GM12878 (cell line): ENCODE measurements around the gene PPBP. TPM values are rescaled to one million over a fixed set of nuclear protein-coding genes. Genes with fewer than 3 reads are reported as not detected.

Source experiments
- ATF7 ChIP-seq: fragments of 450-650 bp; IDR thresholded peaks from 2 replicates; pipeline ENCODE4 v1.6.1; 2016; ENCODE audit warnings: low read depth, mild to moderate bottlenecking
- CHD1 ChIP-seq: IDR thresholded peaks from 2 replicates; pipeline ENCODE4 v1.6.1; 2012; ENCODE audit warnings: low read depth, low read length, improper control_type of control experiment
- EZH2 ChIP-seq: IDR thresholded peaks from 2 replicates; pipeline ENCODE4 v1.6.1; 2012; ENCODE audit warnings: low read depth, mild to moderate bottlenecking, control low read depth, inconsistent platforms, low read length, borderline replicate concordance; ENCODE audit not compliant: control insufficient read depth
- IRF4 ChIP-seq: IDR thresholded peaks from 2 replicates; pipeline ENCODE4 v1.6.1; 2011; ENCODE audit warnings: low read depth, low read length
- KAT2A ChIP-seq: conservative IDR thresholded peaks from 2 replicates; pipeline ENCODE4 v1.6.1; 2011; ENCODE audit warnings: low read depth, low read length; ENCODE audit not compliant: control insufficient read depth
- MAX ChIP-seq: IDR thresholded peaks from 2 replicates; pipeline ENCODE4 v1.6.1; 2012; ENCODE audit warnings: low read depth, low read length, improper control_type of control experiment
- NBN ChIP-seq: fragments of 450-650 bp; IDR thresholded peaks from 2 replicates; pipeline ENCODE4 v1.6.1; 2016
- NFIC ChIP-seq: IDR thresholded peaks from 2 replicates; pipeline ENCODE4 v1.6.1; 2012; ENCODE audit warnings: low read depth, mild to moderate bottlenecking, inconsistent platforms, low read length, moderate library complexity
- POLR2AphosphoS5 ChIP-seq: IDR thresholded peaks from 2 replicates; pipeline ENCODE4 v1.6.1; 2011; ENCODE audit warnings: mild to moderate bottlenecking, low read length, inconsistent platforms
- SMC3 ChIP-seq: IDR thresholded peaks from 2 replicates; pipeline ENCODE4 v1.6.1; 2011; ENCODE audit warnings: low read length, improper control_type of control experiment, borderline replicate concordance
- SPI1 ChIP-seq: IDR thresholded peaks from 2 replicates; pipeline ENCODE4 v1.6.1; 2011; ENCODE audit warnings: low read depth, mild to moderate bottlenecking, low read length, moderate library complexity, borderline replicate concordance; ENCODE audit not compliant: insufficient read depth
- ZBTB4 ChIP-seq: fragments of 450-650 bp; formaldehyde crosslinking; IDR thresholded peaks from 2 replicates; pipeline ENCODE4 v1.4.0; 2022; ENCODE audit warnings: mild to moderate bottlenecking, moderate library complexity
- ZNF592 ChIP-seq: fragments of 450-650 bp; IDR thresholded peaks from 2 replicates; pipeline ENCODE4 v1.6.1; 2017; ENCODE audit warnings: mild to moderate bottlenecking, moderate library complexity
- polyA plus RNA-seq, 11 experiments: library from polyadenylated mRNA; depleted of rRNA in 4 of 11; unstranded in 6 of 11; stranded (reverse) in 5 of 11; fragments of >200 nt; fragmentation: Nextera tagmentation in 4 of 11; fragmentation: Illumina TruSeq in 1 of 11; extraction: Ambion mirVana in 4 of 11; extraction: Trizol in 1 of 11; gene quantifications; 1 replicate in 1 of 11; 2 replicates in 10 of 11; pipeline versions ENCODE4 v1.2.1 to v1.2.3, GENCODE V29; 2011 to 2016; ENCODE audit warnings: inconsistent platforms in 2 of 11, missing spikeins in 2 of 11, low read depth in 1 of 11
- total RNA-seq, 4 experiments: library from RNA; depleted of rRNA in 3 of 4; stranded (reverse); fragments of >200 nt in 3 of 4; fragmentation: Illumina TruSeq in 1 of 4; extraction: Trizol in 1 of 4; gene quantifications; 2 replicates each; pipeline versions ENCODE4 v1.2.1 to v1.2.3, GENCODE V29; 2013 to 2021

PPBP gene
- total and polyA plus RNA-seq, 10 of the 15 experiments (the other 5 are each of a cell fraction or from before 2014, with no cell fraction given) = not detected

GRCh38 chr4:74033739-74034138 is 45.7 kb upstream of the PPBP start (continued):
- TF ChIP-seq ZBTB4 (CRISPR knock-in tag) = no peak
- no peak for TF ChIP-seq SPI1
- no peak for TF ChIP-seq ATF7
- no peak for TF ChIP-seq NBN
- TF ChIP-seq CHD1 = no peak
- no peak for TF ChIP-seq NFIC
- no peak for TF ChIP-seq IRF4
- TF ChIP-seq ZNF592 = no peak
- no peak for TF ChIP-seq EZH2
- no peak for TF ChIP-seq POLR2AphosphoS5
- TF ChIP-seq KAT2A = no peak
- TF ChIP-seq SMC3 = no peak
- TF ChIP-seq MAX = no peak
